GM19467 (cell line): ENCODE data around the gene ETV6.

Source experiments
- ATAC-seq: cut with Tn5 transposase; IDR thresholded peaks from one replicate; pipeline ENCODE4 v1.9.1; 2021; ENCODE audit warnings: mild to moderate bottlenecking, moderate library complexity; ENCODE audit not compliant: unreplicated experiment

Gene ETV6

GRCh38 chr12:11797317-11797913, 147.9 kb downstream of the ETV6 start:
- no peak for ATAC-seq

GRCh38 chr12:11798006-11798708, 148.7 kb downstream of the ETV6 start:
- ATAC-seq = no peak

DNA sequence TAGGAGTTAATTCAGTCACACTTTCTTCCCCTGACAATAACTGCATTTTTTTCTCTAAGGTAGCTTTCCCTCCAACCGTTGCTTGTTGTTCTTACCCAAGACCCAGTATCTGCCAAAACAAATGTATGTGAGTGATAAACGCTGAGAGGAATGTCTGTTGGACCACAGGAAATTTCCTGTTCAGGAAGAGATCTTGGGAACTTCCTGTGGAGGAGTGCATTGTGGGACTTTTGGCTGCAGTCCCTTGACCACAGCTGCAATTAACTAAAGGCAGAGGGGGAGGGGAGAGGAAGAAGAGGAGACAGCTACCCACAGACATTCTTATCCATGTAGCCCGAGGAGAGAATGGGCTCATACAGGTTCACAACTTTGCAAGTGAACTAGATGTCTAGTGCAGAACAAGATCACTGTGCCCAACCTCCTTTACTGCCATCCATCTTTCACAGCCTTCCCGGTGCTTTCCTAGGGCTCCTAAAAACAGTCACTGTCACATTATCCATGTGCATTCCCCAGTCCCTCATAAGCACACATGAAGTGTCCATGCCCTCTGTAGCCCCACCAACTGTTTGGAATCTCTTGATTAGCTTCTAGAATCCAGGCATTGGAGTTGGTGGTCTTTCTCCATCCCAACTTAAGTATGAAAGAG, 149.5 kb downstream of the ETV6 start:
- no peak for ATAC-seq

DNA sequence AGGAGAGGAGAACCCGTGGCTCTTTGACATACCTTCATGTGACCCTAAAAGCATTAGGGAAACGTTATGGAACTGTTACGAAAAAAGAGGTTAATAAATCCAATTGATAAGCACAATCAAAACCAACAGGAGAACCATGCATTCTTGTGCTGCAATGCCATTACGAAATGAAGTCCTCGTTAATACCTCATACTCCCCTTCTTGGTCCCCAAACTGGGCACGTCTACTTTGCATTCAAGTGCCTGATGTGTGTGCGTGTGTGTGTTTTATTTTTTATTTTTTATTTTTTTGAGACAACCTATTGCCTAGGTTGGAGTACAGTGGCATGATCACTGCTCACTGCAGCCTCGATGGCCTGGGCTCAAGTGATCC, 150.0 kb downstream of the ETV6 start:
- no peak for ATAC-seq

DNA sequence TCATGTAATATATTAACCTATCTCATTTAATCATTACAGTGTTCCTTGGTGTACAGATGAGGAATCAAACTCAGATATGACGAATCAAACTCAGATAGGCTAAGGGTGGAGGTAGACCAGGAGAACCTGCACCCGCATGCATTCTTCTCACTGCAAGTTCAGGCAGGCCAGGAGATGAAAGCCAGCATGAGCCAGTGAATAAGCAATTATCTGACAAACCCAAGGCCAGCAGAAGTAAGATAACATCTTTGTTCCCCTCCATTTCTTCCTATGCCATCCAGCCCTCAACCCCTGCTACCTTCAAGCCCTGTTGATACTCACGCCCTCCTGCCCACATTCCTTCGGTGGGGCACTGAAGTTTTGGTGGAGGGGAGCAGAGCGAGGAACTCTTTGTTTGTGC, 152.2 kb downstream of the ETV6 start:
- no peak for ATAC-seq

- ATAC-seq = no peak
These were observed 154.7 kb downstream of the ETV6 start for GRCh38 chr12:11804130-11804529.

- no peak for ATAC-seq
These were observed 155.6 kb downstream of the ETV6 start for GRCh38 chr12:11805043-11805442.

DNA sequence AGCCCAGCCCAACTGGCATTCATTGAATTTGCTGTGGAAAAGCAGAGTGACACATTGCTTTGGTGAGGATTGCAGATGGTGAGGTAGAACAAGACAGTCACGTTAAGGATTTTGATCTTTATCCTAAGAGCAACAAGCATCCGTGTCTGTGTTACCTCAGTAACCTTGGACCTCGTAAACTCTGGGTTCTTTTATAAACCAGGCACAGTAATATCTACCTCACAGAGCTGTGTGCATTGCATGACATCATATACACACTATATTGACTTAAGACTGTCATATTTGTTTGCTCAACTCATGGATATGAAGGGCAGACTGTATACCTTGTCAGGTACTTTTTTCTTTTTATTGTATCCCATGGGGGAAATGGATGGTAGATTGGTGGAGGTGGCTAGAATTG, 156.2 kb downstream of the ETV6 start:
- no peak for ATAC-seq

DNA sequence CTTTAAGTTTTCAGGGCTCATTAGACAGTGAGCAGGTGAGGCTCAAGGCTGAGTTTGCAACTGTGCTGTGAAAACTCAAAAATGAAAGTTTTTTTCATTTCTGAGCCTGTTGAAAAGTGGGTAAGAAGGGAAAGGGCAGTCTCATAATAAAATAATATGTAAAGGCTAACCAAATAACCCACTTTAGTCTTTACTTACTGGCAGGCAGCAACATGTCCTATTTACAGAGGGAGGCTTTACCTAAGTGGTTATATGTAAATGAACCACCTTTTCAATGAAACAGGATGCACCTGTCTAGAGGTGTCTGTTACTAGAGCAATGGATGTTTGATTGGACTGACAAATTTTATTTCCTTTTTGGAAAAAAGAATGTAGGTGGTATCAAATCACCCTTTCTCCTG, 158.0 kb downstream of the ETV6 start:
- ATAC-seq = no peak

GRCh38 chr12:11808931-11809330, 159.5 kb downstream of the ETV6 start:
- no peak for ATAC-seq

- ATAC-seq = no peak
These were observed 160.7 kb downstream of the ETV6 start for GRCh38 chr12:11810206-11810545.

DNA sequence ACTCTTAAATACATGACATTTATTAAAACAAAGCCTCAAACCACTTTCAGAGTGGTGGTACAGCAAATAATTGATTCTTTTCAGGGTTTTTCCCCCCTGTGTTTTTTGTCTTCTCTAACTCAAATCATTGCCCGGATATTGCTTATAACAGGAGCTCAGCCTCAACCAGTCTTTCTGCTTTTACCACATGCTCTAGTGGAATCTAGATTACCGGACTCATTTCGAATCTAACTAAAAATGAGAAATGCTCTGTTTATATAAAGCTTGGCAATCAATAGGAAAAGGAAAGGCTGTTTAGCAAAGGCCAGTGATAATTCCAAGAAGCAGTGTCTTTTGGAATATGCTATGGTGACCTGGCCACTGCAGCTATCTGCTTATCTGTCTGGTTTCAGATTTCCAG, 161.5 kb downstream of the ETV6 start:
- ATAC-seq = no peak

- no peak for ATAC-seq
These were observed 162.7 kb downstream of the ETV6 start for GRCh38 chr12:11812241-11812585.

GRCh38 chr12:11812586-11813437, 163.3 kb downstream of the ETV6 start:
- ATAC-seq = peak; percentile 49

GRCh38 chr12:11813438-11813813, 164.0 kb downstream of the ETV6 start:
- no peak for ATAC-seq

- no peak for ATAC-seq
These were observed 164.9 kb downstream of the ETV6 start for GRCh38 chr12:11814374-11814773.

- no peak for ATAC-seq
These were observed 165.9 kb downstream of the ETV6 start for GRCh38 chr12:11815397-11815796.

DNA sequence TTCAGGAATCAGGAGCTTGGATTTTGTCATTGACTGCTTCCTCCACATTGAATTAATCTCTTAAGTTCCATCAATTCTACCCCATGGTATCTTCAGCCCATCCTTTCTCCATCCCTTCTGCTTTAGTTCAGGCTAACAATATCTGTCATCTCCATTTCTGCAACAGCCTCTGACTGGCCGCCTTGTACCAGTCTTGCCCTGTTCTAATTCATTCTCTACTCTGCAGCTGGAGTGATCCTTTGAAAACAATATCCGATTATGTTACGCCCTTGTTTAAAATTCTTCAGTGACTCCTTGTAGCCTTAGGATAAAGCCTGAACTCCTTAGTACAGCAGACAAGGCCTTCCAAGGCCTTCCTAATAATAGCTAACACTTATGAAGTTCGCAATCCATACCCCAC, 170.2 kb downstream of the ETV6 start:
- no peak for ATAC-seq

- ATAC-seq = no peak
These were observed 171.0 kb downstream of the ETV6 start for GRCh38 chr12:11820476-11820875.

DNA sequence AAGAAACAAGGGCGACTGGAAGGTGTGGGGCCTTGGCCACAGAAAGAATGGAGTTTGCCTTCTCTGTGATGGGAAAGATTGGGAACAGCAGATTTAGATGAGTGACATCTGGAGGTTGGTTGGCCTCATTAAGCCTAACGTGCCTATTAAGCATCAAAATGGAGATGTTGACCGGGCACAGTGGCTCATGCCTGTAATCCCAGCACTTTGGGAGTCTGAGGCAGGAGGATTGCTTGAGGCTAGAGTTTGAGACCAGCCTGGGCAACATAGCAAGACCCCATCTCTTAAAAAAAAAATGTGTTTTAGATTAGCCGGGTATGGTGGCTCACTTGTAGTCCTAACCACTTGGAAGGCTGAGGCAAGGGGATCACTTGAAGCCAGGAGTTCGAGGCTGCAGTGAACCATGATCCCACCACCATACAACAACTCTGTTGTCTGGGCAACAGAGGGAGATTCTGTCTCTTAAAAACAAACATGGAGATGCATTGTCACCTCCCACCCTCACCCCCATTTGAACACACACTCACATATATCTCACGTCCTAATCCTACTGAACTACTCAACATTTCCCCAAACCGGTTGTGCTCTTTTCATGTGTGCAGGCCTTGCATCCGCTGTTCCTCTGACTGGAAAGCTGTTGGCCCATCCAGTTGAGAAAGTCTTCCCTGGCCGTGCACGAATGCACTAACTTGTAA, 172.1 kb downstream of the ETV6 start:
- no peak for ATAC-seq
